ENCODE measurements around the gene ZDHHC23.

Gene ZDHHC23

GRCh38 chr3:114011059-114011797, 63.4 kb downstream of the ZDHHC23 start:
- DNase-seq (ENCODE audit: low read depth, low spot score): no peak

Measured in iPS DF 19.7 (cell line).